Natural killer cell (primary cell): Measurements from ENCODE around the gene RCCD1. TPM values are rescaled to one million over a fixed set of nuclear protein-coding genes. Genes with fewer than 3 reads are reported as not detected.

Source experiments
- ATAC-seq, 3 donors: fragments of 150-1000 bp in 2 of 3; fragments of 200-7000 bp in 1 of 3; cut with Tn5 transposase; 1 replicate in 1 of 3; 2 replicates in 2 of 3; pipeline ENCODE4 v1.10.0; 2021; ENCODE audit warnings: mild to moderate bottlenecking in 2 of 3, moderate library complexity in 2 of 3
- DNase-seq, 2 donors: peaks; one replicate each; pipeline versions ENCODE4 v3.0.0 to v3.0.0-alpha.2; 2013 to 2021; ENCODE audit warnings: mixed read lengths in 1 of 2
- H3K27ac ChIP-seq: one replicate; pipeline ENCODE4 v1.5.1; 2013; ENCODE audit warnings: mild to moderate bottlenecking, low read length
- H3K27me3 ChIP-seq: one replicate; pipeline ENCODE4 v1.6.1; 2013; ENCODE audit warnings: low read length; ENCODE audit not compliant: control insufficient read depth, insufficient read depth
- H3K36me3 ChIP-seq: one replicate; pipeline ENCODE4 v1.6.1; 2013; ENCODE audit warnings: low read length; ENCODE audit not compliant: control insufficient read depth, insufficient read depth
- H3K4me1 ChIP-seq: one replicate; pipeline ENCODE4 v1.6.1; 2013; ENCODE audit warnings: low read length; ENCODE audit not compliant: control insufficient read depth, insufficient read depth
- H3K4me3 ChIP-seq: one replicate; pipeline ENCODE4 v1.5.1; 2013; ENCODE audit warnings: low read length
- H3K9me3 ChIP-seq: one replicate; pipeline ENCODE4 v1.6.1; 2013; ENCODE audit warnings: low read length; ENCODE audit not compliant: control insufficient read depth, insufficient read depth
- H3K27ac Mint-ChIP-seq, 2 donors: one replicate each; pipeline ENCODE4 v1.8.0; 2022; ENCODE audit warnings: mild to moderate bottlenecking in 2 of 2, mixed read lengths in 2 of 2, moderate library complexity in 1 of 2
- H3K27me3 Mint-ChIP-seq, 2 donors: one replicate each; pipeline ENCODE4 v1.8.0; 2022; ENCODE audit warnings: low read depth in 2 of 2, mixed read lengths in 2 of 2
- H3K36me3 Mint-ChIP-seq: one replicate; pipeline ENCODE4 v1.8.0; 2022; ENCODE audit warnings: mixed read lengths
- H3K4me1 Mint-ChIP-seq, 2 donors: one replicate each; pipeline ENCODE4 v1.8.0; 2022; ENCODE audit warnings: mixed read lengths in 2 of 2
- H3K4me3 Mint-ChIP-seq: one replicate; pipeline ENCODE4 v1.8.0; 2022; ENCODE audit warnings: mild to moderate bottlenecking, moderate library complexity, mixed read lengths
- H3K9me3 Mint-ChIP-seq, 2 donors: one replicate each; pipeline ENCODE4 v1.8.0; 2022; ENCODE audit warnings: mixed read lengths in 2 of 2
- CTCF ChIP-seq: fragments of 200-600 bp; IDR thresholded peaks from one replicate; pipeline ENCODE4 v1.8.0; 2022; ENCODE audit warnings: antibody characterized with exemption
- WGBS: methylation state at CpG from one replicate; pipeline ENCODE4 v1.1.7; 2013; ENCODE audit warnings: missing lambda C conversion rate; ENCODE audit not compliant: insufficient coverage; 5-methylcytosine and 5-hydroxymethylcytosine counted together
- intact Hi-C: fragments of 100-400 bp; cut with micrococcal nuclease; formaldehyde crosslinking; loops from one replicate; pipeline ENCODE4 v1.14.2; 2022
- total RNA-seq, 4 donors: library from RNA; stranded (reverse); fragments of 120-200 nt in 1 of 4; gene quantifications; one replicate each; pipeline versions ENCODE4 v1.2.3 to v1.2.4, GENCODE V29; 2013 to 2022

RCCD1 gene
- total RNA-seq, 3 donors from 2014 or later (not counting 1 experiment from before 2014, with no cell fraction given): 4.2 to 5.4 (median 5.1) TPM

DNA sequence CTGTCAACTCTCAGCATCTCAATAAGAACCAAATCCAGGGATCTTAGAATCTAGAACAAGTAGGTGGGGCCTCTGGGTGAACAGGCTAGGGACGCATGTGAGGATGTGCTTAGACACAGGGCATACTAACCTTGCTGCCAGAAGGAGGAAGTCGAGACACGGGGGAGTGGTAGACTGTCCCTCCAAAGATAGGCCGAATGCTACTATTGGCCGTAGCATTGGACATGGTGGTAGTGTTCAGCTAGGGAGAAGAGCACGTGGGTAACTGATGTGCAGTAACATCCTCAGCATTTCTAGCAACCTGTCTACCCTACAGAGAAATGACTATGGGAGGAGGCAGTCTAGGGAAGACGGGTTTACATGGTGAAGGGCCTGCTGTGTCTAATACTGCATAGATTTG is 15.6 kb downstream of the RCCD1 start:
- H3K9me3 Mint-ChIP-seq: no peaks in the 10 kb centered on the region
- Histone ChIP-seq H3K27me3 (no peaks in the 10 kb centered on the region), H3K9me3 (no peaks in the 10 kb centered on the region), H3K27ac (no peak overlapping the region), H3K4me3 (no peak overlapping the region), H3K36me3 (peaks cover 21% of the 10 kb centered on the region), H3K4me1 (no peaks in the 10 kb centered on the region)
- H3K27ac Mint-ChIP-seq: no peak overlapping the region
- no peak overlapping the region for H3K4me3 Mint-ChIP-seq
- H3K27me3 Mint-ChIP-seq: no peaks in the 10 kb centered on the region
- no peak for ATAC-seq
- no peaks in the 10 kb centered on the region for H3K36me3 Mint-ChIP-seq
- no peak for DNase-seq
- intact Hi-C loops: no loop called here
- 94% methylated on average over 6 of the region's 7 CpGs for WGBS
- no peak for TF ChIP-seq CTCF
- H3K4me1 Mint-ChIP-seq: no peaks in the 10 kb centered on the region

DNA sequence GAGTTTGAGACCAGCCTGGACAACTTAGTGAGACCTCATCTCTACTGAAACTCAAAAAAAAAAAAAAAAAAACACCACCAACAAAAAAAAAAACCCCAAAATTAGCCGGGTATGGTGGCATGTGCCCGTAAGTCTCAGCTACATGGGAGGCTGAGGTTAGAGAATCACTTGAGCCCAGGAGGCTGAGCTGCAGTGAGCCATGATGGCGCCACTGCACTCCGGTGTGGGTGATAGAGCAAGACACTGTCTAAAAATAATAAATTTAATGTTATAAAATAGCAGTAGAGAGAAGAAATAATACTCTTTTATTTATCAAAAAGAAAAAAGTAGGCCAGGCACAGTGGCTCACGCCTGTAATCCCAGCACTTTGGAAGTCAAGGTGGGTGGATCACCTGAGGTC is 17.4 kb downstream of the RCCD1 start:
- TF ChIP-seq CTCF: no peak
- DNase-seq (no peak), ATAC-seq (no peak)
- no peak overlapping the region for H3K27ac ChIP-seq
- H3K27me3 ChIP-seq: no peaks in the 10 kb centered on the region
- H3K9me3 ChIP-seq: no peaks in the 10 kb centered on the region
- H3K36me3 Mint-ChIP-seq: no peaks in the 10 kb centered on the region
- H3K27ac Mint-ChIP-seq: no peak overlapping the region
- intact Hi-C loops: no loop called here
- no peaks in the 10 kb centered on the region for H3K27me3 Mint-ChIP-seq
- H3K4me3 Mint-ChIP-seq: no peak overlapping the region
- H3K4me1 Mint-ChIP-seq: no peaks in the 10 kb centered on the region
- WGBS: 94% methylated on average over 2 of the region's 5 CpGs
- no peak overlapping the region for H3K4me3 ChIP-seq
- H3K9me3 Mint-ChIP-seq: no peaks in the 10 kb centered on the region
- H3K36me3 ChIP-seq: peaks cover 15% of the 10 kb centered on the region
- no peaks in the 10 kb centered on the region for H3K4me1 ChIP-seq

- no peaks in the 10 kb centered on the region for H3K27me3 ChIP-seq
- Mint-ChIP-seq H3K27me3 (no peaks in the 10 kb centered on the region), H3K4me3 (no peak overlapping the region), H3K36me3 (no peaks in the 10 kb centered on the region), H3K27ac (no peak overlapping the region), H3K9me3 (no peaks in the 10 kb centered on the region), H3K4me1 (no peaks in the 10 kb centered on the region)
- H3K27ac ChIP-seq: no peak overlapping the region
- H3K9me3 ChIP-seq: no peaks in the 10 kb centered on the region
- 97% methylated on average over 21 of the region's 21 CpGs for WGBS
- no peaks in the 10 kb centered on the region for H3K4me1 ChIP-seq
- TF ChIP-seq CTCF: no peak
- ATAC-seq (no peak), DNase-seq (no peak)
- intact Hi-C loops: no loop called here
- no peak overlapping the region for H3K4me3 ChIP-seq
- H3K36me3 ChIP-seq: peaks cover 4% of the 10 kb centered on the region
Observed at GRCh38 chr15:90974216-90974615, 19.5 kb downstream of the RCCD1 start.

- WGBS: 80% methylated on average over 1 of the region's 1 CpG
- DNase-seq: no peak
- intact Hi-C loops: no loop called here
- H3K27me3 Mint-ChIP-seq: no peaks in the 10 kb centered on the region
- TF ChIP-seq CTCF: no peak
- Histone ChIP-seq H3K36me3 (peaks cover 2% of the 10 kb centered on the region), H3K27me3 (no peaks in the 10 kb centered on the region), H3K4me3 (no peak overlapping the region), H3K9me3 (no peaks in the 10 kb centered on the region), H3K27ac (no peak overlapping the region), H3K4me1 (no peaks in the 10 kb centered on the region)
- H3K9me3 Mint-ChIP-seq: no peaks in the 10 kb centered on the region
- no peaks in the 10 kb centered on the region for H3K4me1 Mint-ChIP-seq
- H3K4me3 Mint-ChIP-seq: no peak overlapping the region
- H3K36me3 Mint-ChIP-seq: no peaks in the 10 kb centered on the region
- H3K27ac Mint-ChIP-seq: no peak overlapping the region
- ATAC-seq: no peak
Observed at GRCh38 chr15:90979582-90979981, 24.9 kb downstream of the RCCD1 start.
